ENCODE measurements around the gene SPATA13. TPM values are rescaled to one million over a fixed set of nuclear protein-coding genes. Genes with fewer than 3 reads are reported as not detected.

SPATA13 gene
- total RNA-seq, 6 experiments from 2014 or later, result 7.0 to 9.2 (median 8.4) TPM

DNA sequence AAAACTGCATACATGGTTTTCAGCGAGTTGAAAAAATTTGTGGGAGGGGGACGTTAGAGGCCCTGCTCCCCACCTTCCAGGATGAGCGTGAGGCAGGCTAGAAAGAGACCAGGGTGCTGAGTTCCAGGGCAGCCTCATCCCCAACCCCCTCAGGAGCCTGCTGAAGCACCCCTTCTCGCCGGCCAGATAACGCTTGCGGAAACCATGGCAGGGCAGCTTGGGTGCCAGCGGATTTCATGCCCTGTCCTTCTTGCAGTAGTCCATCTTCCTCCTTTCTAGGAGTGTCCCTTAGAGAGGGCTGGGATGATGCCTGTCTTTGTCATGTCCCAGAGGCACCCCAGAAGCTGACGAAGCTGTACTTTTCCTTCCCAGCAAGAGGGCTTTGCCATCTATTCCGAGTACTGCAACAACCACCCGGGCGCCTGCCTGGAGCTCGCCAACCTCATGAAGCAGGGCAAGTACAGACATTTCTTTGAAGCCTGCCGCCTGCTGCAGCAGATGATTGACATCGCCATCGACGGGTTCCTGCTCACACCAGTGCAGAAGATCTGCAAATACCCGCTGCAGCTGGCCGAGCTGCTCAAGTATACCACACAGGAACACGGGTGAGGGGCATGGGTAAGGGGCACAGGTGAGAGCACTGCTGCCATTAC lies 129.9 kb downstream of the SPATA13 start:
- TF ChIP-seq CTCF (IDR thresholded peaks at IDR 0.05), result no peak
- H3K9me3 Mint-ChIP-seq, result no peaks in the 10 kb centered on the region
- DNase-seq, result no peak
- no peak overlapping the region for H3K4me3 Mint-ChIP-seq
- peaks cover under 1% of the 10 kb centered on the region for H3K36me3 Mint-ChIP-seq (ENCODE audit: low read depth)
- H3K27me3 Mint-ChIP-seq (ENCODE audit: insufficient read depth), result no peaks in the 10 kb centered on the region
- H3K4me1 Mint-ChIP-seq (ENCODE audit: low read depth), result peaks cover 5% of the 10 kb centered on the region; the same call in 1 of the 2 replicates
- no peak overlapping the region for H3K27ac Mint-ChIP-seq

GRCh38 chr13:24292481-24292880 lies 132.0 kb downstream of the SPATA13 start:
- no peaks in the 10 kb centered on the region; the same call in none of the 2 replicates for H3K27me3 Mint-ChIP-seq (ENCODE audit: insufficient read depth)
- no peak for TF ChIP-seq CTCF (IDR thresholded peaks at IDR 0.05)
- DNase-seq, result no peak
- no peak overlapping the region for H3K27ac Mint-ChIP-seq
- peaks cover 7% of the 10 kb centered on the region for H3K36me3 Mint-ChIP-seq (ENCODE audit: low read depth)
- H3K9me3 Mint-ChIP-seq, result no peaks in the 10 kb centered on the region
- peaks cover 5% of the 10 kb centered on the region; the same call in 1 of the 2 replicates for H3K4me1 Mint-ChIP-seq (ENCODE audit: low read depth)
- H3K4me3 Mint-ChIP-seq, result no peak overlapping the region

DNA sequence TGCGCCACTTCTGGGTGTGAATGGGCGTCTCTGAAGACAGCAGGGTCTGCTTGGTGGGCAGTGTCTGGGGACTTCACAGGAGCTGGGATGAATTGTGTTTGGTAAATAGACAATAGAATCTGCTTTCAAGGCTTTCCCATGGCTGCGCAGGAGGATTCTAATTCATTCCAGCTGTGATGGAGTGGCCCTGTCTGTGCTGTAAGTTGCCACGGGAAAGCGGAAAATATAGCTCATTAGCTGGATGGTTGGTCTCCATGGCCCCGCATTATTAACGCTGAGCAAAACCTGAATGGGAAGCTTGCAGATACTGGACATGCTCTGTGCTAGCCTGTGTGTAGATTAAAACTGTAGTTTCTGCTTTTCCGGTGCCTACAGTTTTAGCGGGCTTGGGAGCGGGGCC lies 133.2 kb downstream of the SPATA13 start:
- Mint-ChIP-seq H3K4me3 (no peak overlapping the region), H3K4me1 (ENCODE audit: low read depth) (peaks cover 5% of the 10 kb centered on the region; the same call in 1 of the 2 replicates), H3K27me3 (ENCODE audit: insufficient read depth) (no peaks in the 10 kb centered on the region; the same call in none of the 2 replicates), H3K27ac (no peak overlapping the region; the same call in 1 of the 2 replicates), H3K36me3 (ENCODE audit: low read depth) (peaks cover 12% of the 10 kb centered on the region), H3K9me3 (no peaks in the 10 kb centered on the region)
- TF ChIP-seq CTCF (IDR thresholded peaks at IDR 0.05), result no peak
- DNase-seq, result no peak

DNA sequence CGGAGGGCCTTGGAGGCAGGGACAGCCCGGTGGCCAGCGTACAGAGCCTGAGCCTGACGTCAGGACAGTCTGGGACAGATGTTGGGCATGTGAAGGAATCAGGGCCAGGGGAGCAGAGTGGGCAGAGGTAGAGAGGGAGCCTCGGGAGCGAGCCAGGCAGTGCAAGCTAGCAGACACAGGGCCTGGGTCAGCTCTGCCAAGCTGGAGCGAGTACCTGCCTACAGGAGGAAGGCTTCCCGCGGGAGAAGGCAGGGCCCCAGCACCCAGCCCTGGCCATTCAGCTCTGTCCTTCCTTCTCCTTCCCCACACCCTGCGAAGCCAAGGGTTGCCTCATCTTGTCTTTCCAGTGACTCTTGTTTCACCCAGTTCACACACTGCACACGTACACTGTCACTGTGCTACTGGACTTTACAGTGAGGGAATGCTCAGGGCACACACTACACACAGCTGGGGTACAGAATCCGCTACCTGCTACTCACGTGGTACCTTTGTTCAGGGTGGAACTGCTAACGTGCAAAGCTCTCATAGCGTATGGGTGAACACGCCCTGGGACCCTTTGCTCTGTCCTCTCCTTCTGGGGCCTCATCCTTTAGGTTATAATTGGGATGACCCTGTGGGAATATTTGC lies 139.1 kb downstream of the SPATA13 start:
- Mint-ChIP-seq H3K4me3 (no peak overlapping the region), H3K4me1 (ENCODE audit: low read depth) (no peaks in the 10 kb centered on the region), H3K27me3 (ENCODE audit: insufficient read depth) (peaks cover 4% of the 10 kb centered on the region), H3K36me3 (ENCODE audit: low read depth) (peaks cover 12% of the 10 kb centered on the region), H3K27ac (no peak overlapping the region), H3K9me3 (no peaks in the 10 kb centered on the region)
- DNase-seq, result no peak
- no peak for TF ChIP-seq CTCF (IDR thresholded peaks at IDR 0.05)

DNA sequence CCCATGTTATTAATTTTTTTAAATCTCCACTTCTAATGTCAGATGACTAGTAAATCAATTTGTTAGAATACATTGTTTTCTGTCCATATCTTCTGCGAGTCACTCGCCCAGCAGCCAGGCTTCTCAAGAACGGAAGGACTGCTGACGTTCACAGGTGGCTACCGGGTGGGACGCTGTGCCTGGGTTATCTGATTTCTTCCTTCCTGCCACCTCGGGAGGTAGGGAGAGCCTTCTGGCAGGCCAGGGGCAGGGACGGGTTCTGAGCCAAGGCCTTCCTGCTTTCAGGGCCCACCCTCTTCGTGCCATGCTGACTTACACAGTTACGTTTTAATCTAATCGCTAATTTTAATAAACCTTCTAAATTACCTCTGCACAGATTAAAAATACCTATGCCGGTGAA lies 140.9 kb downstream of the SPATA13 start:
- no peak for TF ChIP-seq CTCF (IDR thresholded peaks at IDR 0.05)
- no peak for DNase-seq
- H3K27me3 Mint-ChIP-seq (ENCODE audit: insufficient read depth), result peaks cover 4% of the 10 kb centered on the region
- no peak overlapping the region for H3K4me3 Mint-ChIP-seq
- H3K4me1 Mint-ChIP-seq (ENCODE audit: low read depth), result peaks cover 15% of the 10 kb centered on the region
- H3K9me3 Mint-ChIP-seq, result no peaks in the 10 kb centered on the region
- no peak overlapping the region for H3K27ac Mint-ChIP-seq
- peaks cover 6% of the 10 kb centered on the region for H3K36me3 Mint-ChIP-seq (ENCODE audit: low read depth)
